Activated T-cell treated with anti-CD3 and anti-CD28 coated beads for 1 hour (primary cell): ENCODE measurements around the gene RTL1.

Source experiments
- DNase-seq: peaks from one replicate; pipeline ENCODE4 v3.0.0-alpha.2; 2020; ENCODE audit warnings: low read depth

RTL1 gene

DNA sequence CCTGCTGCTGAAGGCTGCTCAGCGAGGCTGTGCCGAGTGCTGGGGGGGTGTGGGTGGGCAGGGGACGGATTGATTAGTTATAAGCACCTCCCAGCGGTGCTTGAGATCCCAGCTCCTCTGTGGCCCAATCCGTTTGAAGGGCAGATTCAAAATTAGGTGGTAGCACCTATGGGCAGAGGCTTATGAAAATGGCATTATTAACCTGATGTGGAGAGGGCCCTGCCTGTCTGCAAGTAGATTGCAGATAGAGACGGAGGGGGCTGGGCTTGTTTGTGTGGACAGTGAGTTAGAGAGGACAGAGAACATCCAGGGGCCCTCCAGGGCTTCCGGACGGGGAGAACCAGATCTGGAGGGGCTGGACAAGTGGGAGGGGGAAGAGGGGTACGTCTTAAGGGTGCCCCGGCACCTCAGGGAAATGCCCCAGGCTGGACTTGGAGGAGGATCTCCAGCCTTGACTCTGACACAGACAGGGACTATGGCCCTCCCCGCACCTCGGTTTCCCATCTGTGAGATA lies at the start of gene RTL1:
Gene RTL1 (minus strand): TSS at position 51 of the 514 bp plus-strand sequence. CDS start 18,934 bp downstream, outside the sequence.
- DNase-seq, result no peak

GRCh38 chr14:100950024-100950423 lies 46.5 kb upstream of the RTL1 start:
- no peak for DNase-seq

GRCh38 chr14:100944052-100944451 lies 40.5 kb upstream of the RTL1 start:
- no peak for DNase-seq

- no peak for DNase-seq
Measured at GRCh38 chr14:100930270-100930669, 26.7 kb upstream of the RTL1 start.

- DNase-seq, result no peak
Measured at GRCh38 chr14:100915560-100915959, 12.0 kb upstream of the RTL1 start.

GRCh38 chr14:100914597-100915021 lies 11.1 kb upstream of the RTL1 start:
- no peak for DNase-seq

- no peak for DNase-seq
Measured at GRCh38 chr14:100911665-100912316, 8.3 kb upstream of the RTL1 start.

- no peak for DNase-seq
Measured at GRCh38 chr14:100910888-100911664, 7.6 kb upstream of the RTL1 start.

DNA sequence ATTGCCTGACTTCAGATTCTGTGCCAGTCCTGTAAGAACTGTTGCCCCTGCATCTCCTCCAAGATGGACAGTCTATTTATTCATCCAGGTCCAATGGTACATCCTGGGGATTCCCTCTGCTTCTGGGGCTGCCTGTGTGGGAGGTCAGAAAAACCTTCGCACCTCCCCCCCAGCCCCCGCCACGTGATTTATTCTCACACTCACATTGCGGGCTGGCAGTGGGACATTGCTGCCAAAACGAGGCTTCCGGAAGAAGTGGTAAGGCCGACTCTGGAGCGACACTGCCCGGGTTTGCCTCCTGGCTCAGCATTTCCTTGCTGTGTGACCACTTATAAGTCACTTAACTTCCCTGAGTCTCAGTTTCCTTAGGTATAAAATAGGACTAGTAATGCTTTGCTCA lies 5.9 kb upstream of the RTL1 start:
- no peak for DNase-seq

DNA sequence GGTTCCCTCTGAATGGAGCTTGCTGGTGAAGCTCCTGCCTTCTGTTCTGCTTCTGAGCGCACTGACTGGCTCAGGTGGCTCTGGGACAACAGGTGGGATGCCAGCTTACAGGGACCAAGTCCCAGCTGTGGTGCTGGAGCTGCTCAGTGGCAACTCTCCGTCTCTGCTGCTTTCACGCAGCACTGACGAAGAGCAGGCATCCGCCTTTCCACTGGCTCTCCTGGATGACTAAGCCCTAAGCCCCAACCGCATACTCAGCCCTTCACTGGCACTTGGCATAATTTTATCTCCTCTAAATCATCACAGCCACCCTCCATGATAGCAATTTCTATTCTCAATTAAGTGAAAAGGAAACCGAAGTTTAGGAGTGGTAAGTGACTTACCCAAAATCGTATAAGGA lies 3.7 kb upstream of the RTL1 start:
- DNase-seq, result no peak

DNA sequence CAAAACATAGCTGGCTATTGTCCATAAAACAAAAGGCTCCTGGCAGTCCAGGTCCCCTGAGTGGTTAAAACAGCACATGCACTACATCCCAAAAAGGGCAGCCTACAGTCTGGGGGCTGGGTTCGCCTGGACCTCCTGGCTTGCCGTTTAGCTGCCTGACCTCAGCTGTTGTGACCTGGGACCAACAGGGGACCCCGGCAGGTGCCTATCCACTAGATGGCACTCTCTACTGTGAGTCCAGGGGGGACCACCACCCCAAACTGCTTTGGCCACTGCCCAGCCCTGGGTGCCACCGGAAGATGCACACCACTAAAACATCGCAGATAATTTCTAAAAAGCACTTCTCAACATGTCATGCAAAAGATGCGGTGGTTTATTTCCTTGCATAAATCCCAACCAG lies 2.9 kb upstream of the RTL1 start:
- no peak for DNase-seq

DNA sequence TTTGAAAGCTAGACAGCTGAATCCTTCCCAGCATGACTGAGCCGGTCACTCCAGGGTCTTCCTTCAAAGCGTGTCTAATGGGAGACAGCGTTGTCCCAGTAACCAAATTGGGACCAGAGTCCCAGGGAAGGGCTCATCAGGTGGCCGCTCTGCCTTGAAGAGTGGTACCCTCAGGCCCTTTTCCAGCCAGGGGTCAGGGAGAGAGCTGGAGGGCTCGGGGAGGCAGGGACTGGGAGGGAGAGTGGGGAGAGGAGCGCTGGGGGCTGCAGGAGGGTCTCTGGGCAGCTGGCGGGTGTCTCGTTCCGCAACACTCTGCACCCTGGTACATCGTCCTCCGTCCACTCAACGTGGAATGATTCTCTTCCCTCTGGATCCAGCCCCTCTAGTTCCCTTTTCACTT lies 1.6 kb upstream of the RTL1 start:
- DNase-seq, result no peak

- DNase-seq, result no peak
Measured at GRCh38 chr14:100904307-100905087, 975 bp upstream of the RTL1 start.

- no peak for DNase-seq
Measured at GRCh38 chr14:100903134-100903468, 421 bp downstream of the RTL1 start.

GRCh38 chr14:100902295-100903133 lies 1.0 kb downstream of the RTL1 start:
- DNase-seq, result no peak

- no peak for DNase-seq
Measured at GRCh38 chr14:100901391-100902183, 1.9 kb downstream of the RTL1 start.

DNA sequence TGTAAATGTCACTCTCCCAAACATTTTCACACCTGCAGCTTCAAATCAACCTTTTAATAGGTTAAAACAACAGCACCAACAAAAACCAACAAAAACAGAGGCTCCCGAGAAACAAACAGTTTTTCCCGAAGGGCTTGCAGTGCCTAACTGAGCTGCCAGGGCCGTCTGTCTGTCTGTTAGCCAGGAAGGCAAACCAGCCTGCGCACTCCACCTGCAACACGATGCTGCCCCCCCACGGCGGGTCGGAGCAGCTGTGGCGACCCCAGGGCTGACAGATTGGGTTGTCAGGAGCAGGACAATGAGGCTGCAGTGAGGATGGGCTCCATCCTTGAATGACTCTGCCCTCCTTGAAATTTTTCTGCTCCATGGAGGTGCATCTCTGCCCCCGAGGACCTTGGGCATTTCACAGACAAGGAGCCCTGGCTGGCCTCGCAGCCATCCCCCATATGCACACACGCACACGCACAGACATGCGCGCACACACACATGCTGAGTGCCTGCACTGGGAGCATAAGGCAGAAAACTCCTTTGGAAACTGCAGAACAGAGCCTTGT lies 2.6 kb downstream of the RTL1 start:
- DNase-seq, result no peak

- DNase-seq, result no peak
Measured at GRCh38 chr14:100899884-100900771, 3.4 kb downstream of the RTL1 start.
